ENCODE measurements around the gene BCAS3. TPM values are rescaled to one million over a fixed set of nuclear protein-coding genes. Genes with fewer than 3 reads are reported as not detected.

The BCAS3 gene
- total RNA-seq, 1 experiment from 2014 or later, result 26.3 TPM

DNA sequence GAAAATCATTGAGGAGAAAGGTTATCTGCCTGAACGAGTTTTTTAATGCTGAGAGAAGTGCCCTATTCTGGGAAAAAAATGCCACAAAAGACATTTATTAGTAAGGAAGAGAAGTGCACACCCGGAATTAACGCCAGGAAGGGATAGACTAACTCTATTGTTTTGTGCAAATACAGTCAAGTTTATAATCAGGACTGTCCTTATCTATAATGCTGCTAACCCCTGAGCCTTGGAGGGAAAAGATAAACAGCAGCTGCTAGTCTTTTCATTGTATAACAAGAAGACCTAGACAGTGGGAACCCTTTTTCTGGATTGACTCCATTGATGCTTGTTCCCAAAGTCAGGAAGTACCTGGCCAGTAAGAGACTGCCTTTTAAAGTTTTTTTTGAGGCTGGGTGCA is 26.5 kb downstream of the BCAS3 start:
- Histone ChIP-seq H3K4me2 (ENCODE audit: low read length) (no peak overlapping the region), H3K9me3 (ENCODE audit: control insufficient read depth in 1 of 2, insufficient read depth in 1 of 2, low read depth in 1 of 2, low read length in 2 of 2) (no peaks in the 10 kb centered on the region), H2AFZ (ENCODE audit: low read depth, low read length, poor library complexity, severe bottlenecking) (no peak overlapping the region), H3K4me1 (ENCODE audit: control insufficient read depth in 1 of 2, insufficient read depth in 2 of 2, low read length in 2 of 2) (no peaks in the 10 kb centered on the region), H3K9ac (ENCODE audit: low read length) (no peak overlapping the region), H3K4me3 (replicated peaks in 1 of 2; ENCODE audit: low read depth in 1 of 2, low read length in 2 of 2) (no peak overlapping the region), H3K27me3 (ENCODE audit: insufficient read depth, low read length) (no peaks in the 10 kb centered on the region), H3K9me2 (ENCODE audit: insufficient read depth) (no peaks in the 10 kb centered on the region), H3K27ac (ENCODE audit: low read depth, low read length) (no peak overlapping the region), H3K36me3 (ENCODE audit: control insufficient read depth in 1 of 2, insufficient read depth in 2 of 2, low read length in 2 of 2) (no peaks in the 10 kb centered on the region), H3K79me2 (ENCODE audit: insufficient read depth, low read length) (no peaks in the 10 kb centered on the region), H4K20me1 (ENCODE audit: insufficient read depth) (no peaks in the 10 kb centered on the region)
- ChIA-PET CTCF (no interaction called here), POLR2A (no interaction called here), RAD21 (ENCODE audit: low non-redundant PET in 1 of 2, low total read pairs in 2 of 2, uncharacterized antibody in 2 of 2, unreplicated experiment in 2 of 2) (no interaction called here)
- TF ChIP-seq SP1 (IDR thresholded peaks at IDR 0.05; ENCODE audit: low read depth) (no peak), ZNF274 (IDR thresholded peaks at IDR 0.05; ENCODE audit: low read depth, low read length) (no peak), EGR1 (IDR thresholded peaks at IDR 0.05; ENCODE audit: low read depth) (no peak), YY1 (IDR thresholded peaks at IDR 0.05; ENCODE audit: extremely low read depth, insufficient replicate concordance, low read depth, low read length) (no peak), ELF1 (IDR thresholded peaks at IDR 0.05; ENCODE audit: borderline replicate concordance, low read depth) (no peak), EZH2phosphoT487 (IDR thresholded peaks at IDR 0.05; ENCODE audit: borderline replicate concordance) (no peak), SRF (IDR thresholded peaks at IDR 0.05; ENCODE audit: low read depth) (no peak), CEBPB (IDR thresholded peaks at IDR 0.05; ENCODE audit: low read depth) (no peak), TCF7L2 (IDR thresholded peaks at IDR 0.05; ENCODE audit: borderline replicate concordance, extremely low read depth, insufficient read depth, insufficient read length) (no peak), EZH2 (IDR thresholded peaks at IDR 0.05) (no peak), SIN3A (IDR thresholded peaks at IDR 0.05; ENCODE audit: low read depth) (no peak)
- TF ChIP-seq, protein P1, sequence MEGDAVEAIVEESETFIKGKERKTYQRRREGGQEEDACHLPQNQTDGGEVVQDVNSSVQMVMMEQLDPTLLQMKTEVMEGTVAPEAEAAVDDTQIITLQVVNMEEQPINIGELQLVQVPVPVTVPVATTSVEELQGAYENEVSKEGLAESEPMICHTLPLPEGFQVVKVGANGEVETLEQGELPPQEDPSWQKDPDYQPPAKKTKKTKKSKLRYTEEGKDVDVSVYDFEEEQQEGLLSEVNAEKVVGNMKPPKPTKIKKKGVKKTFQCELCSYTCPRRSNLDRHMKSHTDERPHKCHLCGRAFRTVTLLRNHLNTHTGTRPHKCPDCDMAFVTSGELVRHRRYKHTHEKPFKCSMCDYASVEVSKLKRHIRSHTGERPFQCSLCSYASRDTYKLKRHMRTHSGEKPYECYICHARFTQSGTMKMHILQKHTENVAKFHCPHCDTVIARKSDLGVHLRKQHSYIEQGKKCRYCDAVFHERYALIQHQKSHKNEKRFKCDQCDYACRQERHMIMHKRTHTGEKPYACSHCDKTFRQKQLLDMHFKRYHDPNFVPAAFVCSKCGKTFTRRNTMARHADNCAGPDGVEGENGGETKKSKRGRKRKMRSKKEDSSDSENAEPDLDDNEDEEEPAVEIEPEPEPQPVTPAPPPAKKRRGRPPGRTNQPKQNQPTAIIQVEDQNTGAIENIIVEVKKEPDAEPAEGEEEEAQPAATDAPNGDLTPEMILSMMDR (IDR thresholded peaks at IDR 0.05 in 2 of 3, conservative IDR thresholded peaks at IDR 0.05 in 1 of 3; ENCODE audit: borderline replicate concordance in 1 of 3, insufficient read depth in 1 of 3, low read depth in 2 of 3, low read length in 2 of 3), result no peak
- TF ChIP-seq, protein P2, sequence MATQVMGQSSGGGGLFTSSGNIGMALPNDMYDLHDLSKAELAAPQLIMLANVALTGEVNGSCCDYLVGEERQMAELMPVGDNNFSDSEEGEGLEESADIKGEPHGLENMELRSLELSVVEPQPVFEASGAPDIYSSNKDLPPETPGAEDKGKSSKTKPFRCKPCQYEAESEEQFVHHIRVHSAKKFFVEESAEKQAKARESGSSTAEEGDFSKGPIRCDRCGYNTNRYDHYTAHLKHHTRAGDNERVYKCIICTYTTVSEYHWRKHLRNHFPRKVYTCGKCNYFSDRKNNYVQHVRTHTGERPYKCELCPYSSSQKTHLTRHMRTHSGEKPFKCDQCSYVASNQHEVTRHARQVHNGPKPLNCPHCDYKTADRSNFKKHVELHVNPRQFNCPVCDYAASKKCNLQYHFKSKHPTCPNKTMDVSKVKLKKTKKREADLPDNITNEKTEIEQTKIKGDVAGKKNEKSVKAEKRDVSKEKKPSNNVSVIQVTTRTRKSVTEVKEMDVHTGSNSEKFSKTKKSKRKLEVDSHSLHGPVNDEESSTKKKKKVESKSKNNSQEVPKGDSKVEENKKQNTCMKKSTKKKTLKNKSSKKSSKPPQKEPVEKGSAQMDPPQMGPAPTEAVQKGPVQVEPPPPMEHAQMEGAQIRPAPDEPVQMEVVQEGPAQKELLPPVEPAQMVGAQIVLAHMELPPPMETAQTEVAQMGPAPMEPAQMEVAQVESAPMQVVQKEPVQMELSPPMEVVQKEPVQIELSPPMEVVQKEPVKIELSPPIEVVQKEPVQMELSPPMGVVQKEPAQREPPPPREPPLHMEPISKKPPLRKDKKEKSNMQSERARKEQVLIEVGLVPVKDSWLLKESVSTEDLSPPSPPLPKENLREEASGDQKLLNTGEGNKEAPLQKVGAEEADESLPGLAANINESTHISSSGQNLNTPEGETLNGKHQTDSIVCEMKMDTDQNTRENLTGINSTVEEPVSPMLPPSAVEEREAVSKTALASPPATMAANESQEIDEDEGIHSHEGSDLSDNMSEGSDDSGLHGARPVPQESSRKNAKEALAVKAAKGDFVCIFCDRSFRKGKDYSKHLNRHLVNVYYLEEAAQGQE (IDR thresholded peaks at IDR 0.05; ENCODE audit: low read depth), result no peak
- TF ChIP-seq, protein P3, sequence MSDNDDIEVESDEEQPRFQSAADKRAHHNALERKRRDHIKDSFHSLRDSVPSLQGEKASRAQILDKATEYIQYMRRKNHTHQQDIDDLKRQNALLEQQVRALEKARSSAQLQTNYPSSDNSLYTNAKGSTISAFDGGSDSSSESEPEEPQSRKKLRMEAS (IDR thresholded peaks at IDR 0.05), result no peak
- TF ChIP-seq, protein P4, sequence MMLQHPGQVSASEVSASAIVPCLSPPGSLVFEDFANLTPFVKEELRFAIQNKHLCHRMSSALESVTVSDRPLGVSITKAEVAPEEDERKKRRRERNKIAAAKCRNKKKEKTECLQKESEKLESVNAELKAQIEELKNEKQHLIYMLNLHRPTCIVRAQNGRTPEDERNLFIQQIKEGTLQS (IDR thresholded peaks at IDR 0.05), result no peak
- intact Hi-C loops (cut with micrococcal nuclease), result no loop called here
- no peak for ATAC-seq
- no TSS peak for BruUV-seq (replicated peaks)
- DNase-seq (ENCODE audit: low read depth, low spot score), result no peak

Data from HCT116 (cell line).